ENCODE measurements around the gene TMEM106C. TPM values are rescaled to one million over a fixed set of nuclear protein-coding genes. Genes with fewer than 3 reads are reported as not detected.

TMEM106C gene
- total RNA-seq, 6 experiments from 2014 or later = 87.8 to 123 (median 107) TPM

GRCh38 chr12:48015129-48015528 lies 51.7 kb downstream of the TMEM106C start:
- no peak for TF ChIP-seq CTCF (IDR thresholded peaks at IDR 0.05)
- H3K27me3 Mint-ChIP-seq (ENCODE audit: insufficient read depth) = peaks cover 72% of the 10 kb centered on the region
- H3K4me3 Mint-ChIP-seq = no peak overlapping the region
- no peak for DNase-seq
- H3K4me1 Mint-ChIP-seq (ENCODE audit: low read depth) = no peaks in the 10 kb centered on the region
- no peak overlapping the region for H3K27ac Mint-ChIP-seq
- H3K9me3 Mint-ChIP-seq = no peaks in the 10 kb centered on the region
- no peaks in the 10 kb centered on the region for H3K36me3 Mint-ChIP-seq (ENCODE audit: low read depth)

- H3K27ac Mint-ChIP-seq = no peak overlapping the region
- H3K4me1 Mint-ChIP-seq (ENCODE audit: low read depth) = no peaks in the 10 kb centered on the region
- no peak overlapping the region for H3K4me3 Mint-ChIP-seq
- no peaks in the 10 kb centered on the region for H3K9me3 Mint-ChIP-seq
- DNase-seq = no peak
- TF ChIP-seq CTCF (IDR thresholded peaks at IDR 0.05) = no peak
- peaks cover 69% of the 10 kb centered on the region for H3K27me3 Mint-ChIP-seq (ENCODE audit: insufficient read depth)
- H3K36me3 Mint-ChIP-seq (ENCODE audit: low read depth) = no peaks in the 10 kb centered on the region
Observed at GRCh38 chr12:48015954-48016353, 52.6 kb downstream of the TMEM106C start.

- no peak overlapping the region for H3K27ac Mint-ChIP-seq
Observed at GRCh38 chr12:48016373-48017020, 53.1 kb downstream of the TMEM106C start.

GRCh38 chr12:48017496-48017895 lies 54.1 kb downstream of the TMEM106C start:
- no peak for TF ChIP-seq CTCF (IDR thresholded peaks at IDR 0.05)
- Mint-ChIP-seq H3K9me3 (no peaks in the 10 kb centered on the region), H3K4me3 (no peak overlapping the region), H3K27me3 (ENCODE audit: insufficient read depth) (peaks cover 65% of the 10 kb centered on the region), H3K36me3 (ENCODE audit: low read depth) (no peaks in the 10 kb centered on the region), H3K27ac (no peak overlapping the region), H3K4me1 (ENCODE audit: low read depth) (peaks cover 8% of the 10 kb centered on the region)
- DNase-seq = no peak

More at GRCh38 chr12:48016373-48017020, 53.1 kb downstream of the TMEM106C start:
- H3K9me3 Mint-ChIP-seq = no peaks in the 10 kb centered on the region
- H3K4me3 Mint-ChIP-seq = no peak overlapping the region
- peaks cover 64% of the 10 kb centered on the region for H3K27me3 Mint-ChIP-seq (ENCODE audit: insufficient read depth)
- H3K36me3 Mint-ChIP-seq (ENCODE audit: low read depth) = no peaks in the 10 kb centered on the region
- peaks cover 2% of the 10 kb centered on the region for H3K4me1 Mint-ChIP-seq (ENCODE audit: low read depth)
- TF ChIP-seq CTCF (IDR thresholded peaks at IDR 0.05) = no peak
- no peak for DNase-seq

GRCh38 chr12:48017921-48018617 lies 54.7 kb downstream of the TMEM106C start:
- no peaks in the 10 kb centered on the region for H3K36me3 Mint-ChIP-seq (ENCODE audit: low read depth)
- no peak for DNase-seq
- peaks cover 8% of the 10 kb centered on the region for H3K4me1 Mint-ChIP-seq (ENCODE audit: low read depth)
- peaks cover 63% of the 10 kb centered on the region for H3K27me3 Mint-ChIP-seq (ENCODE audit: insufficient read depth)
- TF ChIP-seq CTCF (IDR thresholded peaks at IDR 0.05) = no peak
- no peak overlapping the region for H3K27ac Mint-ChIP-seq
- H3K9me3 Mint-ChIP-seq = no peaks in the 10 kb centered on the region
- H3K4me3 Mint-ChIP-seq = no peak overlapping the region

Other genes with a start within 250 kb of the TMEM106C start
- under 1 TPM in 1 of 6 experiments, not detected in 5; 0.11 TPM for gene ENDOU, start 238.1 kb upstream of the TMEM106C start, total RNA-seq (2021; fragmentation: NEBNext Ultra II Directional; extraction: Animal tissue kit (Norgen Biotek cat#: 25700))
- 1 to 10 TPM; 2.0 to 4.1 (median 3.1) TPM for gene RAPGEF3, start 204.7 kb upstream of the TMEM106C start, total RNA-seq (2021; fragmentation: NEBNext Ultra II Directional; extraction: Animal tissue kit (Norgen Biotek cat#: 25700))
- 10 to 100 TPM; 18.8 to 24.5 (median 21.0) TPM for gene SLC48A1, start 190.4 kb upstream of the TMEM106C start, total RNA-seq (2021; fragmentation: NEBNext Ultra II Directional; extraction: Animal tissue kit (Norgen Biotek cat#: 25700))
- 100 to 1,000 TPM; 104 to 120 (median 108) TPM for gene HDAC7, start 143.7 kb upstream of the TMEM106C start, total RNA-seq (2021; fragmentation: NEBNext Ultra II Directional; extraction: Animal tissue kit (Norgen Biotek cat#: 25700))
- gene VDR, start 58.6 kb upstream of the TMEM106C start, total RNA-seq (2021; fragmentation: NEBNext Ultra II Directional; extraction: Animal tissue kit (Norgen Biotek cat#: 25700)) = 10 to 100 TPM in 3 of 6 experiments, 1 to 10 TPM in 3; 8.4 to 14.8 (median 10.1) TPM
- not detected for gene COL2A1, start 40.9 kb downstream of the TMEM106C start, total RNA-seq (2021; fragmentation: NEBNext Ultra II Directional; extraction: Animal tissue kit (Norgen Biotek cat#: 25700))
- gene SENP1, start 142.5 kb downstream of the TMEM106C start, total RNA-seq (2021; fragmentation: NEBNext Ultra II Directional; extraction: Animal tissue kit (Norgen Biotek cat#: 25700)) = 10 to 100 TPM; 13.3 to 24.7 (median 17.2) TPM
- gene PFKM, start 155.8 kb downstream of the TMEM106C start, total RNA-seq (2021; fragmentation: NEBNext Ultra II Directional; extraction: Animal tissue kit (Norgen Biotek cat#: 25700)) = 10 to 100 TPM; 67.7 to 87.1 (median 73.3) TPM
- gene ASB8, start 193.9 kb downstream of the TMEM106C start, total RNA-seq (2021; fragmentation: NEBNext Ultra II Directional; extraction: Animal tissue kit (Norgen Biotek cat#: 25700)) = 10 to 100 TPM; 30.9 to 41.8 (median 34.6) TPM
- gene CCDC184, start 220.0 kb downstream of the TMEM106C start, total RNA-seq (2021; fragmentation: NEBNext Ultra II Directional; extraction: Animal tissue kit (Norgen Biotek cat#: 25700)) = under 1 TPM; 0.45 to 0.86 (median 0.59) TPM
- gene OR10AD1, start 239.7 kb downstream of the TMEM106C start, total RNA-seq (2021; fragmentation: NEBNext Ultra II Directional; extraction: Animal tissue kit (Norgen Biotek cat#: 25700)) = not detected

Data from HFFc6 (cell line).